GM12874 (cell line): ENCODE results near the gene MAST4.

Experiments used
- TF ChIP-seq, protein P1 (sequence below): IDR thresholded peaks from 2 replicates; pipeline ENCODE4 v1.5.1; 2011; ENCODE audit warnings: low read depth, mild to moderate bottlenecking, control low read depth, low read length, moderate library complexity; ENCODE audit not compliant: insufficient read depth

The MAST4 gene

DNA sequence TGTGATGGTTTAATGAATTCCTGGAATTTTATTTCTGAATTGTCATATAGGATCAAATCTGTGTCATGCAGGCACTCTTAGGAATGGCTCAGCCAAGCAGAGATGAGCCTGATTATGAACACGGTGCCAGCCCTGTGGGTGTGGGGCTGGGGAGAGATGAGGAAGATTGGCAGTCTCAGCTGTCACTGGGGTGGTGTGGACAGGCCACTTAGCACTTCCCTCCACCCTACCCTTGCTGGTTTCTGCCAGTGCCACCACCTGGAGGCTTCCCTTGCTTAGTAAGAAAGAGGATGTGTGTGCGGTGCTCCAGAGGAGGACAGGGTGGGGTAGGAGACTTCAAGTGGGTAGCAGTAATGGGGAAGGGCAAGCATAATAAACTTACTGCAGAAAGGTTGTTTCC is 373.8 kb downstream of the MAST4 start:
- TF ChIP-seq, protein P1, sequence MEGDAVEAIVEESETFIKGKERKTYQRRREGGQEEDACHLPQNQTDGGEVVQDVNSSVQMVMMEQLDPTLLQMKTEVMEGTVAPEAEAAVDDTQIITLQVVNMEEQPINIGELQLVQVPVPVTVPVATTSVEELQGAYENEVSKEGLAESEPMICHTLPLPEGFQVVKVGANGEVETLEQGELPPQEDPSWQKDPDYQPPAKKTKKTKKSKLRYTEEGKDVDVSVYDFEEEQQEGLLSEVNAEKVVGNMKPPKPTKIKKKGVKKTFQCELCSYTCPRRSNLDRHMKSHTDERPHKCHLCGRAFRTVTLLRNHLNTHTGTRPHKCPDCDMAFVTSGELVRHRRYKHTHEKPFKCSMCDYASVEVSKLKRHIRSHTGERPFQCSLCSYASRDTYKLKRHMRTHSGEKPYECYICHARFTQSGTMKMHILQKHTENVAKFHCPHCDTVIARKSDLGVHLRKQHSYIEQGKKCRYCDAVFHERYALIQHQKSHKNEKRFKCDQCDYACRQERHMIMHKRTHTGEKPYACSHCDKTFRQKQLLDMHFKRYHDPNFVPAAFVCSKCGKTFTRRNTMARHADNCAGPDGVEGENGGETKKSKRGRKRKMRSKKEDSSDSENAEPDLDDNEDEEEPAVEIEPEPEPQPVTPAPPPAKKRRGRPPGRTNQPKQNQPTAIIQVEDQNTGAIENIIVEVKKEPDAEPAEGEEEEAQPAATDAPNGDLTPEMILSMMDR, result no peak

DNA sequence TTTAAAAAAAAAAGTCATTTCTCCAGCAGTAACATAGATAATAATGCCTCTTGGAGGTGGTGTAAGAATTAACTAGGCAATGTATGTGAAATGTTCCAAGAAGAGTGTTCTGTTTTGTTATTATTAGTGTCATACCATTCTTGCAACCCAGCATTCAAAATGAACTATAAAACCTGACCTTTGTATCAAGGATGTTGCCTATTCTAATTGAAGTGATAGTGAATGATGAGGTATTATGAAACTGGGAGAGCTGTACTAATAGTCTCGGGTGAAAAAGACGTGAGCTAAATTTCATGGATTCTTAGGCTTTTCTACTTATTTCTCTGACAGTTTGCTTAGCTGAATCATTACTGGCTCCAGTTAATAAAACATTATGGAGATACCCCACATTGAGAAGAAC is 375.8 kb downstream of the MAST4 start:
- TF ChIP-seq, protein P1, result no peak

DNA sequence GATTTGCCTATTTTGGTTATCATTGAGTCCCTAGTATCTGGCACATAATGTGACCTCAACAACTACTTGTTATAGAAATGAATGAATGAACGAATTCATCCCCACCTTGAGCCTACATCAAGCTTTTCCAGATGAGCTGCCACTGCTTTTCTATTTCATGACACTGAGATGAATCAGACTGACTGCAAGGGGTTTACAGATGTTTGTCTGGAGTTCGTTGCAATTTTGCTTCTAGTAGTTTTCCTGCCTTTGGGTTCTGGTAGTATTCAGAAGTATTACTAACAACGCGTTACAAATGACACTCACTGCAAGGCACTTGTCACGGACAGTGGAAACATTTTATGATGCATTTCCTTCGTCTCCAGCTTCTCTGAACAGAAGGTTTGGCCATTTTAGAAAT is 378.1 kb downstream of the MAST4 start:
- TF ChIP-seq, protein P1, result no peak

DNA sequence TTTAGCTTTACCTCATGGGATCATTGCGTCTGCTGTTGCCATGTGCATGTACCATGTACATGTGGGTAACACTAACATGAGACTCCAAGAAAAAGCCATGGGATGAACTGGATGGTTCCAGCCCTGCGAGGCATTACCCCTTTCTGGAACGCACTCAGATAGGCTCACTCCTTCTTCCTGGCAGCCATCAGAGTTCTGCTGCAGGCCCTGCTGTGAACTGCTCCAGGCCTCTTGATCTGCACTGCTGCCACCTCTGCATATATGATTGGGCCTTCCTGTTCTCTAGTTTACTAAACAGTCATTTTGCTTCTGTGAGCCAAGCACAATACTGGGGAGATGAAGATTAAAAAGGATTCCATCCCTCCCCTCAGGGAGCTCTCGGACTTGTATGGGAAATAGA is 379.9 kb downstream of the MAST4 start:
- TF ChIP-seq, protein P1, result no peak

DNA sequence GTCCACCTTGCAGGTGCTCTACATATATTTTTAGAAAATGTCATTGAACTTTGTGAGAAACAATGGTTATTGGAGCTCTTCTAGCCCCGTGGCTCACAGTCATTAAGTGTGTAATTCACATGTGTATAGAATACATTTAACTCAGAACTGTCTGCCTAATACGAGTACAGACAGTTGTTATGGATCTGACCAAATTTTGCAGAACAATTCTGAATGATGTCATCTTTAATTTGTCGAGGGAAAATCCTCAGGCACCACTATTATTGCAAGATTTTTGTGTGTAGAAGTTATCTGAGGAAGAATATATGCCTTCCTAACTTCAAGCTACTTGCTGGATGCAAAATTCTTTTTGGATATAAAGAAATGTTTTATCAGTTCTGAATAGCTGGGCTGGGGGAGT is 383.5 kb downstream of the MAST4 start:
- TF ChIP-seq, protein P1, result no peak

DNA sequence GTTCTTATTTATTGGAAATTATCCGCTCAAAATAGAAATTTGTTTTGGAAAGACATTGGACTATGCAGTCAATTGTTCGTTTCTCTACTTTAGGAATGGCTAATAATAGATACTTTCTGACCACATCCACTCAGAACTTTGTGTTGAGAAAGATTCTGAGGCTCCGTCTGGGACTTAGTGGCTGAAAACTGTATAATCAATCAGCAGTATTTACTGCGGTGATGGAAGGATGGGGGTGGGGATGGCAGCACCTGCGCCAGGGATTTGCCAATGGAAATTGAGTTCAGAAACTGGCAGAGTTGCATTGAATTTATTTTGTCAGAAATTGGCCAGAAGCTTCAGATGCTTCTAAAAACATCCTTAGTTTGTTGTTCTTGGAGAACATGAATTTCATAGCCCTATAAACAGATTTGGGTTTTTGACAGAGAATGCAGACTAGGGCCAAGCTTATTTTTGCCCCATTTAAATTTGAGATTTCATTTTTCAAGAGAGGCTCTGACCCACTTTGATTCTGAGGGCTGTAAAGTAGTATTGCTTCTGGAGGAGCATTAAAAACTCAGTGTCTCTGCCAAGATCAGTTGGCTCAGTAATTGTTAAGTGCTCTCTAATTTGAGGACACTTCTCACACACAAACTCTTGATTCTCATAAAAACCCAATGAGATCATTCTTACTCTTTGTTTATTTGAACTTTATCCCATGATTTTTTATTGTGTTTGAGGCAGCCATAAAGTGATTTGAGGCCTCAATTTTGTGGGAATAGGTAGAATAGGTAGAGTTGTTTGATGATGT is 385.3 kb downstream of the MAST4 start:
- TF ChIP-seq, protein P1, result no peak

DNA sequence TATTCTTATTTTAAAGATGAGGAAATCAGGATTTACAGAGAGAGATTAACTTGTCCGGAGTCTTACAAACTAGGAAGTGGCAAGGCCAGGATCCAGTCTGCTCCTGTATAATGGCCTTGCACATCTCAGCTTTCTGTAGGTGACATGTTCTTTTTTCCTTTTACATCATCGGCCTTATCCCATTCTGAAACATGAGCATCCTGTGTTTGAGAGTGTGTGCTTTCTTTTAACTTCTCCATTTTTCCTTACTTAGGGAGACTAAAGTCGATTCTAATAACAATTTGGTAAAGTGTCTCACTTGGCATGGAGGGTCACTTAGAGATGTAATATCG is 385.8 kb downstream of the MAST4 start:
- TF ChIP-seq, protein P1, result no peak
